ENCODE results near the gene TSSK2.

The TSSK2 gene

GRCh38 chr22:19167106-19167869 lies 36.2 kb downstream of the TSSK2 start:
- Histone ChIP-seq H3K36me3 (ENCODE audit: insufficient read depth, low read length) (no peaks in the 10 kb centered on the region), H3K4me2 (ENCODE audit: low read length) (no peak overlapping the region), H3K4me1 (ENCODE audit: control insufficient read depth, insufficient read depth, low read length) (peaks cover 19% of the 10 kb centered on the region), H3K27me3 (ENCODE audit: control insufficient read depth, insufficient read depth, low read length) (peaks cover 42% of the 10 kb centered on the region), H3K4me3 (ENCODE audit: low read length) (no peak overlapping the region), H3K9ac (ENCODE audit: low read depth, low read length) (no peak overlapping the region), H3K9me3 (replicated peaks; ENCODE audit: low read length) (no peaks in the 10 kb centered on the region)

DNA sequence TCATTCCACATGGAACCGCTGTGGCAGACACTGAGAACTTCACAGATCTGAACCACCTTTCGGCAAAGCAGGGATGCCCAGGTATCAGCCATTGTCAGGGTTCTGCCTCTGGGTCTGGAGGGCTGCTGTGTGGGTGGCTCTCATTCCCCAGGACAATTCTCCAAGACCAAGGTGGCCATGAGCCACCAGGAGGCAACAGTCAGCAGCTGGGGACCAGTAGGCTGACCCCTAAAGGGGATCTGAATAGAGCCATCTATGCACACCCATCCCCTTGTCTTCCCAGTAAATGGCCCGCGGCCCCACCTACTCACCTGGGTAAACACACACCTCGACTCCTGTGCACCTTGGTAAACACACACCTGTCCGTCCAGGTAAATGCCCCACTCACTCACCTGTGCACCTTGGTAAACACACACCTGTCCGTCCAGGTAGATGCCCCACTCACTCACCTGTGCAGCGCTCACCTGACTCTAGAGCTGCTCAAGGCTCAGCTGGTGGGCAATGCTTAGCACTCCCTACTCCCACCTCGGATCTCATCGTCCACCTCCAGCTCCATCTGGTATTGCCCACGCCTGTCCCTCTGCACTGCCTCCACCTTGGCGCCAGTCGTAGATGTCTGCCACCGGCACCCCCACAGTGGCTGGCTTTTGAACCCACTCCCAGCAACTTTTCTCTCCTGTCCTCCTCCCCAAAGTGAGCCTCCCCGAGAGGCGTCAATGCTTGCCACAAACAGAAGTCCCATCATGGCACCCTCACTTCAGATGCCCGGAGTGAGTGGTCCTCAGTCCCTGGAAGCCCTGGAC lies 37.2 kb downstream of the TSSK2 start:
- H3K9me3 ChIP-seq (replicated peaks; ENCODE audit: low read length): no peaks in the 10 kb centered on the region
- H3K27me3 ChIP-seq (ENCODE audit: control insufficient read depth, insufficient read depth, low read length): peaks cover 39% of the 10 kb centered on the region
- H3K4me2 ChIP-seq (ENCODE audit: low read length): no peak overlapping the region
- H3K36me3 ChIP-seq (ENCODE audit: insufficient read depth, low read length): no peaks in the 10 kb centered on the region
- H3K9ac ChIP-seq (ENCODE audit: low read depth, low read length): no peak overlapping the region
- no peak overlapping the region for H3K4me3 ChIP-seq (ENCODE audit: low read length)
- peaks cover 29% of the 10 kb centered on the region for H3K4me1 ChIP-seq (ENCODE audit: control insufficient read depth, insufficient read depth, low read length)

DNA sequence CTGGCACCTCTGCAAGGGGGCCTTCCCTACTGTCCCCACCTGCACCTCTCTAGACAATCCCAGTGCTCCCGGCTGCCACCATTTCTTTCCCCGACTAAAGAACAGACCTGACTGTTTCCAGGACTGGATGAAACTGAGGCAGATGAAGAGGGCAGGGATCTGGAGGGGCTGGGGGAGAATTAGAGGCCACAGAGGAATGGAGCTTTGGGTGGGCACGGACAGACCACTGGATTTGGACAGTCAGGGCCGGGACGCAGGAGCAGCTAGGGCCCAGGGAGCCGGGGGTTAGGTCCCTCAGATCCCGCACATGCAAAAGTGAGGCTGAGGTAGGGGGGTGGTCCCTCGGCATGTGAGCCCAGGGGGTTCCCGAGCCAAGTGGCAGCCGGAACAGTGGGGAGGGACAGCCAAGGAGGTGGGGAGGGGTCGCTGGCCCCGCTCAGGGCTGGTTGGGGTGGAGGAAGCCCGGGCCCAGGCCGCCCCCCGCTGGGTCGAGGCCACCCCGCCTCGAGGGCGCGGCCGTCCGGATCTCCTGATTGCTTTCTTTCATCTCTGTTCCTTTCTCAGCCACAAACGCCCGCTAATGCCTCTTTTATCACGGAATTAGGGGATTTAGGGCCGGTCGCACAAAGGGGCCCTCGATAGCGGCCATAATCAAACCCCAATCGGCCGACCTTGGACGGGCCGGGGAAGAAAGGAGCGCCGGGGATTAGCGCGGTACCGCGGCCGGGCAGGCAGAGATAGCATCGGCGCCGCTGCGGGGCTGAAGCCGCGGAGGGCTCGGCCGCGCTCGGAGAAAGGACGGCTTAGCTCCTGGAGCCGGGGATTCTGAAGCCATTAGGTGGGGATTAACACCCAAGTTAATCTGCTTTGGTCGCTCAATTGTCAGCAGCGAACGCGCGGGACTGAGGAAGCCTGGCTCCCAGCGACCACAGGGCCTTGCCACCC lies 38.2 kb downstream of the TSSK2 start:
- Histone ChIP-seq H3K27me3 (ENCODE audit: control insufficient read depth, insufficient read depth, low read length) (peaks cover 39% of the 10 kb centered on the region), H3K4me3 (ENCODE audit: low read length) (peak overlapping the region; percentile 60), H3K36me3 (ENCODE audit: insufficient read depth, low read length) (no peaks in the 10 kb centered on the region), H3K9me3 (replicated peaks; ENCODE audit: low read length) (no peaks in the 10 kb centered on the region), H3K4me2 (ENCODE audit: low read length) (peak overlapping the region; percentile 76), H3K4me1 (ENCODE audit: control insufficient read depth, insufficient read depth, low read length) (peaks cover 36% of the 10 kb centered on the region), H3K9ac (ENCODE audit: low read depth, low read length) (peak overlapping the region; percentile 69)

- Histone ChIP-seq H3K4me3 (ENCODE audit: low read length) (peak overlapping the region; percentile 60), H3K4me2 (ENCODE audit: low read length) (peak overlapping the region; percentile 76), H3K9me3 (replicated peaks; ENCODE audit: low read length) (no peaks in the 10 kb centered on the region), H3K4me1 (ENCODE audit: control insufficient read depth, insufficient read depth, low read length) (peaks cover 43% of the 10 kb centered on the region), H3K36me3 (ENCODE audit: insufficient read depth, low read length) (no peaks in the 10 kb centered on the region), H3K9ac (ENCODE audit: low read depth, low read length) (peak overlapping the region; percentile 69), H3K27me3 (ENCODE audit: control insufficient read depth, insufficient read depth, low read length) (peaks cover 39% of the 10 kb centered on the region)
Measured at GRCh38 chr22:19169947-19170318, 38.8 kb downstream of the TSSK2 start.

- Histone ChIP-seq H3K27me3 (ENCODE audit: control insufficient read depth, insufficient read depth, low read length) (peaks cover 29% of the 10 kb centered on the region), H3K9me3 (replicated peaks; ENCODE audit: low read length) (no peaks in the 10 kb centered on the region), H3K4me1 (ENCODE audit: control insufficient read depth, insufficient read depth, low read length) (peaks cover 57% of the 10 kb centered on the region), H3K36me3 (ENCODE audit: insufficient read depth, low read length) (peaks cover 14% of the 10 kb centered on the region), H3K9ac (ENCODE audit: low read depth, low read length) (peak overlapping the region; percentile 100), H3K4me3 (ENCODE audit: low read length) (peak overlapping the region; percentile 90), H3K4me2 (ENCODE audit: low read length) (peak overlapping the region; percentile 99)
Measured at GRCh38 chr22:19172213-19173046, 41.3 kb downstream of the TSSK2 start.

- Histone ChIP-seq H3K27me3 (ENCODE audit: control insufficient read depth, insufficient read depth, low read length) (peaks cover 20% of the 10 kb centered on the region), H3K36me3 (ENCODE audit: insufficient read depth, low read length) (peaks cover 14% of the 10 kb centered on the region), H3K9me3 (replicated peaks; ENCODE audit: low read length) (no peaks in the 10 kb centered on the region), H3K4me1 (ENCODE audit: control insufficient read depth, insufficient read depth, low read length) (peaks cover 61% of the 10 kb centered on the region), H3K9ac (ENCODE audit: low read depth, low read length) (peak overlapping the region; percentile 100), H3K4me3 (ENCODE audit: low read length) (peak overlapping the region; percentile 90), H3K4me2 (ENCODE audit: low read length) (peak overlapping the region; percentile 99)
Measured at GRCh38 chr22:19173047-19174035, 42.2 kb downstream of the TSSK2 start.

DNA sequence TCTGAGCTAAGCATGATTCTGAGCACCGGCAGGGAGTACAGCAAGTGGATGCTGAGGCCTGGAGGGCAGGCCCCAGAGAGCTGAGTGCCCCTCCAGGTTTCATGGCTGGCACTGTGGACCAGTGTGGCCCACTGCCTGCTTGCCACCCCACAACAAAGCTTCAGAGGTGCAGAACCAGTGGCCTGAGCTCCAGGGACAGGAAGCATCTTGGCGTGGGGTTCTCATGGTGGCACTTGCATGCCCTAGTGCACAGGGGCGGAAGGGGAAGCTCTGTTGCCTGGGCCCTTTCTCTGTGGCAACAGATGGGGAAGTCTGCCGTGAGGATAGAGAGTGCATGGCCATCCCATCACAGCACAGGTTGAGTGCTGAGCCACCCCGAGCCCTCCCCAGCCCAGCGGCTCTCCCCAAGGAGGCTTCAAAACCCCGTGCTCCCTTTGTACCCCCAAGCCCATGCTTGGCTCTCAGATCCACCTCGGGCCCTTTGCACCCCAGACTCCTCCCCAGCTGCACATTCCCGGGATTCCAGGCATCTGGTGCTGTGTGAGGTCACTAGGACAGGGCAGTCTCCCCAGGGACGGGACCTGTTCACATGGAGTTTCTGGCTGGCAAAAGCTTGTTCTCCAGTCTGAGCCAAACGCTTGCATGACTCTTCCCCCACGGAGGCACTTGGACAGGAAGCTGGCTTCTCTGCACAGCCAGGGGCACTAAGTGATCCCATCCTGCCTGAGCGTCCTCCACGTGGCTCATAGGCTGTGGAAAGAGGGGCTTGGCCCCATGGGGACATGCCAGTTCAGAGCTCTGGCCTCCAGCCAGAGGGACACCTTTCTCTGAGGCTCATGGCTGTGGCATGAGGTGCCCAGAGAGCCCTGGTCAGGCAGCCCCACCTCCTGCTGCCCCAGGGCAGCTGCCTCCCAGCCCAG lies 43.3 kb downstream of the TSSK2 start:
- no peaks in the 10 kb centered on the region for H3K9me3 ChIP-seq (replicated peaks; ENCODE audit: low read length)
- H3K9ac ChIP-seq (ENCODE audit: low read depth, low read length): peak overlapping the region; percentile 25
- H3K4me2 ChIP-seq (ENCODE audit: low read length): peak overlapping the region; percentile 45
- H3K27me3 ChIP-seq (ENCODE audit: control insufficient read depth, insufficient read depth, low read length): peaks cover 9% of the 10 kb centered on the region
- peaks cover 14% of the 10 kb centered on the region for H3K36me3 ChIP-seq (ENCODE audit: insufficient read depth, low read length)
- H3K4me3 ChIP-seq (ENCODE audit: low read length): peak overlapping the region; percentile 11
- peaks cover 66% of the 10 kb centered on the region for H3K4me1 ChIP-seq (ENCODE audit: control insufficient read depth, insufficient read depth, low read length)

DNA sequence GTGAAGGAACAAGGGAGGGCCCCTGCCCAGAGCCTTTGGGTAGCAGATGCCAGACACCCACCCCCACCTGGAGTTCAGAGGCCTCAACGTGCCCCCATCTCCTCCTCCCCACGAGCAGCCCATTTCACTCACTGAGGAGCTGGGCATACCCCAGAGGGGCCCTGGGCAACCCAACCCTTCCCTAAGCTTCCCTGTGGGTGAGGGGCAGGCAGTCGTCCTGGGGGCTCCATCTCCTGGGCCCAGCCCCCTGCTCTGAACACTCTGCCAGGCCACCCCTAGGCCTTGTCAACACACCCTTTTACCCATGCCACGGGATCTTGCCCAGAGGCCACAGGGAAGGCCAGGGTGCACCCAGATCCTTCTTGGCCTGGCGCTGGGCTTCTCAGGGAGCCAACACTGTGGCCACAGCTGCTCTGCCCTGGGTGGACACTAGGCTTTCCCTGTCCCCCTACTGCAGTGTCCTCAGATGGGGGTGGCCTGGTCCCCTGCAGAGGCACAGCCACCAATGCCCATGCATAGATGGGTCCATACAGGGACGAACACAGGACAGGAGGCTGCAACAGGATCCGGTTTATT lies 44.0 kb downstream of the TSSK2 start:
- Histone ChIP-seq H3K36me3 (ENCODE audit: insufficient read depth, low read length) (peaks cover 14% of the 10 kb centered on the region), H3K4me2 (ENCODE audit: low read length) (peak overlapping the region; percentile 45), H3K9ac (ENCODE audit: low read depth, low read length) (peak overlapping the region; percentile 25), H3K4me1 (ENCODE audit: control insufficient read depth, insufficient read depth, low read length) (peaks cover 62% of the 10 kb centered on the region), H3K27me3 (ENCODE audit: control insufficient read depth, insufficient read depth, low read length) (peaks cover 2% of the 10 kb centered on the region), H3K9me3 (replicated peaks; ENCODE audit: low read length) (no peaks in the 10 kb centered on the region), H3K4me3 (ENCODE audit: low read length) (peak overlapping the region; percentile 11)

DNA sequence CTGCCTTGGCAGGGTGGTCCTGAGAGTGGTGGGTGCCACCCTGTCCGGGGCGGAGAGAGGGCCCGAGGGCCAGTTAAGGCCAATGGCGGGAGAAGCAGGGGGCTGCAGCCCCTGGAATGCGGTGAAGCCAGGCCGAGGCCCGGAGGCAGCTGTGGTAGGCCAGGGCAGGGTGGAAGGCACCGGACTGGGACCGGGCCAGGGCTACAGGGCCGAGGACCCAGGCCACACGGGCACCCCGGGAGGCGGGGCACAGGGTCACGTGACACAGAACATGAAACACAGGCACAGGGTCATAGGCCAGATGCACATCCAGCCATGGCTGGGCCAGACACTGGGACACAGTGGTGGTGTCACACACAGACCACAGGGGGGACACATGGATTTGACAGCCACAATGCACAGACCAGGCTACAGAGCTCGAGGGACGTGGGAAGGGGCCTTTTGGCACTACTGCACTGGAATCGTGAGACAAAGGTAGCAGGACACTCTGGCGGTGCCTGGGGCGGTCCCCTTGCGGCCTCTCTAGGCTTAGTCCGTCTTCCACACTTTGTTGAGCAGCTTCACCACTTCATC lies 44.6 kb downstream of the TSSK2 start:
- Histone ChIP-seq H3K9ac (ENCODE audit: low read depth, low read length) (no peak overlapping the region), H3K4me2 (ENCODE audit: low read length) (no peak overlapping the region), H3K9me3 (replicated peaks; ENCODE audit: low read length) (no peaks in the 10 kb centered on the region), H3K4me1 (ENCODE audit: control insufficient read depth, insufficient read depth, low read length) (peaks cover 57% of the 10 kb centered on the region), H3K27me3 (ENCODE audit: control insufficient read depth, insufficient read depth, low read length) (no peaks in the 10 kb centered on the region), H3K36me3 (ENCODE audit: insufficient read depth, low read length) (peaks cover 14% of the 10 kb centered on the region), H3K4me3 (ENCODE audit: low read length) (no peak overlapping the region)
